CD14-positive monocyte (primary cell): ENCODE measurements around the gene IZUMO4. TPM values are rescaled to one million over a fixed set of nuclear protein-coding genes. Genes with fewer than 3 reads are reported as not detected.

Experiments used
- DNase-seq, 3 donors: peaks; one replicate each; pipeline ENCODE4 v3.0.0-alpha.2; 2011 to 2022
- H2AFZ ChIP-seq: 2 replicates; pipeline ENCODE4 v1.6.0; 2012; ENCODE audit warnings: mild to moderate bottlenecking, low read depth, low read length, inconsistent platforms; ENCODE audit not compliant: insufficient read depth, poor library complexity, severe bottlenecking
- H3K27ac ChIP-seq, 2 donors: 1 replicate in 1 of 2; 2 replicates in 1 of 2; pipeline ENCODE4 v1.5.1; 2012 to 2013; ENCODE audit warnings: low read length in 2 of 2, control low read depth in 1 of 2, inconsistent platforms in 1 of 2, low read depth in 1 of 2, mild to moderate bottlenecking in 1 of 2
- H3K27me3 ChIP-seq, 2 donors: one replicate each; pipeline versions ENCODE4 v1.6.0 to v1.6.1; 2011 to 2013; ENCODE audit warnings: low read length in 2 of 2; ENCODE audit not compliant: control insufficient read depth in 2 of 2, insufficient read depth in 2 of 2
- H3K36me3 ChIP-seq, 2 donors: replicated peaks in 1 of 2; 1 replicate in 1 of 2; 2 replicates in 1 of 2; pipeline versions ENCODE4 v1.5.1 to v1.6.1; 2012 to 2013; ENCODE audit warnings: low read length in 2 of 2, control low read depth in 1 of 2, inconsistent platforms in 1 of 2, mild to moderate bottlenecking in 1 of 2; ENCODE audit not compliant: insufficient read depth in 2 of 2, control insufficient read depth in 1 of 2
- H3K4me1 ChIP-seq, 2 donors: 1 replicate in 1 of 2; 2 replicates in 1 of 2; pipeline versions ENCODE4 v1.5.1 to v1.6.1; 2012 to 2013; ENCODE audit warnings: low read length in 2 of 2, control low read depth in 1 of 2, inconsistent platforms in 1 of 2, mild to moderate bottlenecking in 1 of 2, moderate library complexity in 1 of 2; ENCODE audit not compliant: insufficient read depth in 2 of 2, control insufficient read depth in 1 of 2
- H3K4me2 ChIP-seq: replicated peaks from 2 replicates; pipeline ENCODE3; 2012; ENCODE audit warnings: low read length, moderate library complexity, mild to moderate bottlenecking; ENCODE audit not compliant: poor library complexity, severe bottlenecking; ENCODE audit errors: extremely low read depth
- H3K4me3 ChIP-seq, 3 experiments: fragments of 200-600 bp in 1 of 3; sonication (generic) in 1 of 3; replicated peaks in 1 of 3; 1 replicate in 2 of 3; 2 replicates in 1 of 3; pipeline ENCODE4 v1.5.1; 2011 to 2013; ENCODE audit warnings: low read length in 3 of 3, mild to moderate bottlenecking in 3 of 3, control low read depth in 2 of 3, low read depth in 2 of 3, inconsistent platforms in 1 of 3, moderate library complexity in 1 of 3
- H3K79me2 ChIP-seq: 2 replicates; pipeline ENCODE4 v1.6.0; 2012; ENCODE audit warnings: mild to moderate bottlenecking, control low read depth, inconsistent platforms, low read length, moderate library complexity; ENCODE audit not compliant: insufficient read depth
- H3K9ac ChIP-seq: 2 replicates; pipeline ENCODE4 v1.6.0; 2017; ENCODE audit warnings: low read length, mild to moderate bottlenecking; ENCODE audit not compliant: insufficient read depth, poor library complexity, severe bottlenecking
- H3K9me3 ChIP-seq, 2 donors: replicated peaks in 1 of 2; 1 replicate in 1 of 2; 2 replicates in 1 of 2; pipeline versions ENCODE4 v1.5.1 to v1.6.1; 2012 to 2013; ENCODE audit warnings: low read length in 2 of 2, control low read depth in 1 of 2; ENCODE audit not compliant: control insufficient read depth in 1 of 2, insufficient read depth in 1 of 2
- H4K20me1 ChIP-seq: 2 replicates; pipeline ENCODE4 v1.6.0; 2012; ENCODE audit warnings: mild to moderate bottlenecking, low read length, control low read depth, moderate library complexity; ENCODE audit not compliant: insufficient read depth
- H3K27ac Mint-ChIP-seq, 7 donors: one replicate each; pipeline ENCODE4 v1.8.0; 2020; ENCODE audit warnings: mild to moderate bottlenecking in 7 of 7, mixed read lengths in 7 of 7, moderate library complexity in 6 of 7, inconsistent platforms in 2 of 7
- H3K27me3 Mint-ChIP-seq, 3 donors: one replicate each; pipeline ENCODE4 v1.8.0; 2021 to 2022; ENCODE audit warnings: low read depth in 3 of 3, mild to moderate bottlenecking in 3 of 3, mixed read lengths in 3 of 3, moderate library complexity in 3 of 3, inconsistent platforms in 1 of 3
- H3K36me3 Mint-ChIP-seq, 2 donors: one replicate each; pipeline ENCODE4 v1.8.0; 2020; ENCODE audit warnings: mixed read lengths in 2 of 2, inconsistent platforms in 1 of 2, mild to moderate bottlenecking in 1 of 2
- H3K4me1 Mint-ChIP-seq: one replicate; pipeline ENCODE4 v1.8.0; 2020; ENCODE audit warnings: mild to moderate bottlenecking, mixed read lengths
- H3K4me3 Mint-ChIP-seq, 2 donors: one replicate each; pipeline ENCODE4 v1.8.0; 2020; ENCODE audit warnings: mild to moderate bottlenecking in 2 of 2, mixed read lengths in 2 of 2, moderate library complexity in 1 of 2
- H3K9me3 Mint-ChIP-seq, 7 donors: one replicate each; pipeline ENCODE4 v1.8.0; 2020 to 2022; ENCODE audit warnings: mixed read lengths in 7 of 7, mild to moderate bottlenecking in 6 of 7, moderate library complexity in 6 of 7, inconsistent platforms in 2 of 7
- WGBS: methylation state at CpG from one replicate; pipeline ENCODE4 v1.1.5; 2013; ENCODE audit warnings: missing lambda C conversion rate; ENCODE audit not compliant: insufficient coverage; 5-methylcytosine and 5-hydroxymethylcytosine counted together
- intact Hi-C, 2 donors: fragments of 100-400 bp; cut with micrococcal nuclease; formaldehyde crosslinking; loops; one replicate each; pipeline versions ENCODE4 v1.15.0 to v1.15.1; 2023
- polyA plus RNA-seq, 3 donors: library from polyadenylated mRNA; depleted of rRNA in 1 of 3; unstranded in 2 of 3; stranded (reverse) in 1 of 3; fragments of 300-500 nt in 2 of 3; fragments of >200 nt in 1 of 3; fragmentation: Illumina TruSeq in 2 of 3; gene quantifications; 1 replicate in 2 of 3; 2 replicates in 1 of 3; pipeline ENCODE4 v1.2.3, GENCODE V29; 2012 to 2021
- TF ChIP-seq, protein P1 (sequence below): fragments of 200-600 bp; IDR thresholded peaks from one replicate; pipeline ENCODE4 v1.8.0; 2022; ENCODE audit warnings: antibody characterized with exemption, mild to moderate bottlenecking

The IZUMO4 gene
- polyA plus RNA-seq, 3 donors, result 0.41 to 17.5 (median 0.80) TPM

DNA sequence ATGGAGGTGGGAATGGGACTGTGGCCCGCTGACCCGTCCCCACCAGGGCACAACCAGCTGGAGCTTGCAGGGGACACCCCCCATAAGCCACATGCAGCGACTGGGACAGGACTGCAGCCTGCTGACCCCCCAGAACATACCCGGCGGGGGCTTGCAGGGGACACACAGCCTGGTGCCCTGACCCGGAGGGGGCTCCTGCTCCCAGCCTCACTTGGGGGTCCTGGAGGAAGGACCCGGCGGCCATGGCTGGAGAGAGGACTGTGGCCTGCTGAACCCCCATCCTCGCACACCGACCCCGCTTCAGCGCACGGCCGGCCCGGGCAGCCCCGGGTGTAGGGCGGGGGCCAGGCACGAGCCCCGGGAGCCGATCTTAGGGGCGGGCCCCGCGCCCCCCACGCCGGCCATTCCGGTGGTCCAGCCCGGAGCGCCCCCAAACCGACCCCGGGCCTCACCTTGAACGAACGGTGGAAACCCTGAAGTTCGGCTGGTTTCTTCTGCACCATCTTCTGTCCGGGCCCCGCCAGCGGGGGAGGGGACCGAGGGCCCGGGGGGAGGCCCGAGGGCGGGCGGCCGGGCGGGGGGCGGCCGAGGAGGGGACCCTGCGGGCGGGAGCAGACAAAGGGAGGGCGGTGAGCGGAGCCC is 46.2 kb upstream of the IZUMO4 start:
- intact Hi-C loops, result loop anchor here in 1 of 2 donors (2.0 kb wide), 2 partner anchors 18 to 44 kb away; no protein-coding TSS in a partner anchor
- peak overlapping the region; percentile 82 to 95 for H3K27ac ChIP-seq
- DNase-seq, result no peak
- H3K4me2 ChIP-seq, result peak overlapping the region; percentile 88
- peak overlapping the region; percentile 83 for H3K9ac ChIP-seq
- H3K9me3 ChIP-seq, result no peaks in the 10 kb centered on the region
- no peaks in the 10 kb centered on the region for H3K27me3 ChIP-seq
- Mint-ChIP-seq H3K36me3 (peaks cover 7 to 20% of the 10 kb centered on the region in 2 donors), H3K27ac (peak overlapping the region; percentile 88 to 95 (median 94)), H3K27me3 (peaks cover 0 to 3% (median 2%) of the 10 kb centered on the region in 3 donors), H3K4me1 (peaks cover 32% of the 10 kb centered on the region), H3K9me3 (no peaks in the 10 kb centered on the region), H3K4me3 (peak overlapping the region; percentile 84 to 92)
- peaks cover 32 to 43% of the 10 kb centered on the region in 2 donors for H3K4me1 ChIP-seq
- H3K36me3 ChIP-seq, result peaks cover 29 to 34% of the 10 kb centered on the region in 2 donors
- H2AFZ ChIP-seq, result no peak overlapping the region
- under 1% methylated on average over 46 of the region's 49 CpGs for WGBS
- TF ChIP-seq, protein P1, sequence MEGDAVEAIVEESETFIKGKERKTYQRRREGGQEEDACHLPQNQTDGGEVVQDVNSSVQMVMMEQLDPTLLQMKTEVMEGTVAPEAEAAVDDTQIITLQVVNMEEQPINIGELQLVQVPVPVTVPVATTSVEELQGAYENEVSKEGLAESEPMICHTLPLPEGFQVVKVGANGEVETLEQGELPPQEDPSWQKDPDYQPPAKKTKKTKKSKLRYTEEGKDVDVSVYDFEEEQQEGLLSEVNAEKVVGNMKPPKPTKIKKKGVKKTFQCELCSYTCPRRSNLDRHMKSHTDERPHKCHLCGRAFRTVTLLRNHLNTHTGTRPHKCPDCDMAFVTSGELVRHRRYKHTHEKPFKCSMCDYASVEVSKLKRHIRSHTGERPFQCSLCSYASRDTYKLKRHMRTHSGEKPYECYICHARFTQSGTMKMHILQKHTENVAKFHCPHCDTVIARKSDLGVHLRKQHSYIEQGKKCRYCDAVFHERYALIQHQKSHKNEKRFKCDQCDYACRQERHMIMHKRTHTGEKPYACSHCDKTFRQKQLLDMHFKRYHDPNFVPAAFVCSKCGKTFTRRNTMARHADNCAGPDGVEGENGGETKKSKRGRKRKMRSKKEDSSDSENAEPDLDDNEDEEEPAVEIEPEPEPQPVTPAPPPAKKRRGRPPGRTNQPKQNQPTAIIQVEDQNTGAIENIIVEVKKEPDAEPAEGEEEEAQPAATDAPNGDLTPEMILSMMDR, result no peak
- peaks cover 55% of the 10 kb centered on the region for H3K79me2 ChIP-seq
- H4K20me1 ChIP-seq, result peaks cover 53% of the 10 kb centered on the region
- H3K4me3 ChIP-seq, result peak overlapping the region; percentile 90 to 100 (median 97)

DNA sequence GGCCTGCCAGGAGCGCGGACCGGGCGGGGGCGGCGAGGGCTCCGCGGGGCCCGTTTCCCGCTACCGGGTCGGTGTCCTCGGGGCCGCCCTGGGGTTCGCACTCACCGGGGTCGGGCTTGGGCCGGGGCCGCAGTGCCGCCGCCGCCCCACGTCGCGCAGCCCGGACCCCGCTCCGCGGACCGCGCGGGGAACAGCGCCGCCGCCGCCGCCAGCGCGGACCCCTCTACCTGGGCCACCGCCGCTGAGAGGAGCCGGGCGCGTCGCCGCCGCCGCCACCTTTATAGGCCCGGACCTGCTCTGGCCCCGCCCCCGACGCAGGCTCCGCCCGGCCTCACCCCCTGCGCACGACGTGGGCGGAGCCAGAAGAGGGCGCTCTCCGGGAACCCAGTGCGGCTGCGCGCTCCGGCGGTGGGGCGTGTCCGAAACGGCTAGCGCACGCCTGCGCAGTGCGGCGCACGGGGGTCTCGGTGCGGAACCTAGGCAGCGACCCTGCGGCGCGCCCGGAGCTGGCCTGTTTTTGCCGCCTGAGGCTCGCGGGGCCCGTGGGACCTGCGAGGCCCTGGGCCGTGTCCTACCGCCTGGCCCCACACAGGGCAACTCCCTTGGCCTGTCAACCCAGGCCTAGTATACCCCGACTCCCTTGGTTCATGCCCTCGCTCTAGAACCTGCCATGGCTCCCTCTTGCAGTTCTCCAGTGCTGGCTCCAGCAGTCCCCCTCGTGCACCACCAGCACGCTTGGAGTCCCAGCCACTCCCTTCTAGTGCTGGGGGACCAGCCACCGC is 45.5 kb upstream of the IZUMO4 start, which contains the start of gene MKNK2:
Gene MKNK2, minus strand, starts transcription at position 254 of the 782 bp plus-strand sequence. CDS start 393 bp downstream, outside the sequence.
- peaks cover 21 to 27% of the 10 kb centered on the region in 2 donors for H3K36me3 ChIP-seq
- DNase-seq, result peak; percentile 82 to 90 (median 82)
- no peaks in the 10 kb centered on the region for H3K9me3 ChIP-seq
- peak within 1 kb of the TSS; percentile 82 to 95 for H3K27ac ChIP-seq
- peak within 1 kb of the TSS; percentile 88 to 95 (median 94) for H3K27ac Mint-ChIP-seq
- H3K79me2 ChIP-seq, result peaks cover 48% of the 10 kb centered on the region
- H3K9ac ChIP-seq, result peak within 1 kb of the TSS; percentile 83
- peaks cover 7 to 15% of the 10 kb centered on the region in 2 donors for H3K36me3 Mint-ChIP-seq
- 2% methylated on average over 90 of the region's 93 CpGs for WGBS
- peak within 1 kb of the TSS; percentile 84 to 92 for H3K4me3 Mint-ChIP-seq
- peaks cover 35% of the 10 kb centered on the region for H3K4me1 Mint-ChIP-seq
- intact Hi-C loops, result loop anchor here in 1 of 2 donors (2.0 kb wide), 2 partner anchors 18 to 44 kb away; no protein-coding TSS in a partner anchor
- peaks cover 46% of the 10 kb centered on the region for H4K20me1 ChIP-seq
- H3K9me3 Mint-ChIP-seq, result no peaks in the 10 kb centered on the region
- peaks cover 0 to 3% (median 2%) of the 10 kb centered on the region in 3 donors for H3K27me3 Mint-ChIP-seq
- TF ChIP-seq, protein P1, result peak; percentile 56
- peak within 1 kb of the TSS; percentile 88 for H3K4me2 ChIP-seq
- peak within 1 kb of the TSS; percentile 90 to 100 (median 97) for H3K4me3 ChIP-seq
- no peaks in the 10 kb centered on the region for H3K27me3 ChIP-seq
- peaks cover 37 to 48% of the 10 kb centered on the region in 2 donors for H3K4me1 ChIP-seq
- peak within 1 kb of the TSS; percentile 85 for H2AFZ ChIP-seq
